GM23248 (cell line): ENCODE data around the gene KIF12.

ENCODE experiments used
- EZH2 ChIP-seq: fragments of 200-600 bp; sonication (generic); IDR thresholded peaks from 2 replicates; pipeline ENCODE4 v1.6.1; 2018; ENCODE audit warnings: antibody characterized with exemption, mild to moderate bottlenecking; ENCODE audit not compliant: insufficient read depth, poor library complexity, severe bottlenecking
- EZH2phosphoT487 ChIP-seq: fragments of 200-600 bp; sonication (generic); IDR thresholded peaks from 2 replicates; pipeline ENCODE4 v1.6.1; 2018; ENCODE audit warnings: antibody characterized with exemption, moderate library complexity, mild to moderate bottlenecking, low read depth; ENCODE audit not compliant: insufficient read depth

DNA sequence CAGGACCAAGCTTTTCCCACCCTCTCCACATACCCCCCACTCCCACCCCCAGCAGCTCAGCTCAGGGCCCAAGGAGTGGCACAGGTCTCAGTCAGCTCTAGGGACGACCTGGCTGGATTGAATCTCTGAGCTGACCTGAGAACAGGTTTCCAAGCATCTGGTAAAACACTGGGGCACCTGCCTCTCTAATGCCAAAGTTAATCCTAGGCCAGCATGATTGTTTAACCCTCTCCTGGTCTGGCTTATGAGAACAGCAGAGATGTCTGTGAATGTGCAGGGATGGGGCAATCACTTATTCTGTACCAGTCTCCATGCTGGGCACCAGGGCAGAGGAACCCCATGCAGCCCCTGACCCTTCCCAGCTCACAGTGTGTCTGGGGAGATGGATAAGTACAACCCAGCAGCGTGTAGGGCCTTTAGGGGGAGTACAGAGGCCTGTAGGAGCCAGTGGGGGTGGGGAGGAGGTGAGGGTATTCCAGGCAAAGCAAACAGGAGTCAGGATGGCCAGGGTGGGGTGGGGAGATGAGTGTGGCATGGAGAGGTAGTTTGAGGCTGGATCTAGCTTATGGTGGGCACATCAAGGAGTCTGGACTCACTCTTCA, 678 bp upstream of the KIF12 start:
- TF ChIP-seq EZH2 (no peak), EZH2phosphoT487 (no peak)
